IPS DF 19.7 (cell line): Measurements from ENCODE around the gene TFCP2L1.

ENCODE experiments used
- DNase-seq: peaks from one replicate; pipeline ENCODE4 v3.0.0-alpha.2; 2013; ENCODE audit warnings: low read depth, low spot score

The TFCP2L1 gene

DNA sequence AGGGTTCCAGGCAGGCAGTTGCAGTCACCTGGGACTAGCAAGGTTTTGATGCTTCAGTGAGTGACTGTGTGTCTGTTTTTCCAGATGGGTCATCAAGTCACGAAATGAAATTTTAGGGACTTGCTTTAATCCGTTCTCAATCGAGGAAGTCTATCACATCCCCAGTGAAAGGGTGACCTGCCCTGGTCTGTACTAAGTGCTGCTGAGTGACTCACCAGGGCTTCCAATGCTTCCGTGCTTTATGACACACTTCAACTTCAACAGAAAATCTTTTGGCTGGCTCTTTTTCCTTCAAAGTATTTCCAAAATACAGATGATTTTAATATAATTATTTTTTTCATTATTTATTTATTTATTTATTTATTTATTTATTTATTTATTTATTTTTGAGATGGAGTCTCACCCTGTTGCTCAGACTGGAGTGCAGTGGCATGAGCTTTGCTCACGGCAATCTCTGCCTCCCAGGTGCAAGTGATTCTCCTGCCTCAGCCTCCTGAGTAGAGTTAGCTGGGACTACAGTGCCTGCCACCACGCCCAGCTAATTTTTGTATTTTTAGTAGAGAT is 18.4 kb downstream of the TFCP2L1 start:
- DNase-seq, result no peak

DNA sequence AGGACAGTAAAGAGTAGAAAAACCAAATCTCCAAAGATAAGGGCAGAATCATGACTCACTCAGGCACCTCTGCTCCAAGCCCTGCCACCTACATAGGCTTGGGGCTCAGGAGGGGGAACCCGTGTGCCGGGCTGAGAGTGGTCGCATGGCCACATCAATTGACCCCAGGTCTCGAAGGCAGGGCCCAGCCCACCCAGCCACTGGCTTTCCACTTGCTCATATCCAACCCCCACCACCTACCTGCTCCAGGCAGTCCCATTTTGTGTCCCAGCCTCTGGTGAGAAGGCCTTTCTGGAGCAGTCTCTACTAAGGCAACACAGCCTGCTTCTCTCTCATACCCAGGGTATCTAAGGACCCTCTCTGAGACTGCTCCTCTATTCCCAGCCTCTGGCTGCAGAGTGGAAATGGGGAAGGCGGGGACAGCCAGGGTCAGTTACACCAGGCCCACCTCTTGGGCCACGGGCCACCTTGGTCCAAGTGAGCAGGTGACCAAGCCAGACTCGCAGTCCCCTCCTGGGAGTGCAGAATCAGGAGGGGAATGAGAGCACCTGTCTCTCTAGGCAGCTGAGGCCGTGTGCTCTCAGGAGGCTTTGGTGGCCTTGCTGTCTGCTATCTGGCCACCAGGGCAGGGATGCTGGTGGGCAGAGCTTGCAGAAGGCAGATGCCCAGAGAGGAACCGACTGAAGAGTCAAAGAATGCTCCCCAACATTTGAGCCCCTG is 20.8 kb downstream of the TFCP2L1 start:
- DNase-seq, result no peak

- DNase-seq, result no peak
These were observed 24.4 kb downstream of the TFCP2L1 start for GRCh38 chr2:121260370-121261154.

DNA sequence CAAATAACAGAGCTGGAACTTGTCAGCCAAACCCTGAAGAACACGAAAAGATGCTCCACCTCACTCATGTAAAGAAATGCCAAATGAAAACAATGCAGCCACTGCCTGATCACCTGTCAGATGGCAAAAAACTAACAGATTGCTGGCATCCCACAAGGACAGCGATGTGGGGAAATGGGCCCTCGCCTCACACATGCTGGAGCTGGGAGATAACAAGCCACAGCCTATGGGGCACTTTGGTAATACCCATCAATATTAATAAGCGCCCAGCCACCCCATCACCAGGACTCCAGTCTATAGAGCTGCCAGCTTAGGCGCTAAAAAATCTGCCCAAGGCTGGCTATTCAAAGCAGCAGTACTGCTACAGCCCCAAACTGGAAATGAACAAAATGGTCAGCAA is 27.0 kb downstream of the TFCP2L1 start:
- no peak for DNase-seq

DNA sequence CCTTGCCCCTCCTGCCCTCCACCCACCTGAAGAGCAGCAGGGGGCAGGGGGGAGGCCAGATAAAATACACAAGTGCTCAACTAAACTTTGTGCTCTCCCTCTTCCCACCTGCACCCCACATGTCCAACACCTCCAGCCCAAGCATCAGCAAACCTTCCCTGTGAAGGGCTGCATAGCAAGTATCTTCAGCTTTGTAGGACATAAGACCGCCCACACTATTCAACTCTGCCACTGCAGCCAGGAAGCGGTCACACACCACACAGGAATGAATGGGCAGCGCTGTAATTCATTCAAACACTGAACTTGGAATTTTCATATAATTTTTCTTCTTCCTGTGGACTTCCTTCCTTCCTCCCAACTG is 27.5 kb downstream of the TFCP2L1 start:
- no peak for DNase-seq

GRCh38 chr2:121256720-121257479 is 28.1 kb downstream of the TFCP2L1 start:
- no peak for DNase-seq

- DNase-seq, result no peak
These were observed 29.6 kb downstream of the TFCP2L1 start for GRCh38 chr2:121255358-121255757.

DNA sequence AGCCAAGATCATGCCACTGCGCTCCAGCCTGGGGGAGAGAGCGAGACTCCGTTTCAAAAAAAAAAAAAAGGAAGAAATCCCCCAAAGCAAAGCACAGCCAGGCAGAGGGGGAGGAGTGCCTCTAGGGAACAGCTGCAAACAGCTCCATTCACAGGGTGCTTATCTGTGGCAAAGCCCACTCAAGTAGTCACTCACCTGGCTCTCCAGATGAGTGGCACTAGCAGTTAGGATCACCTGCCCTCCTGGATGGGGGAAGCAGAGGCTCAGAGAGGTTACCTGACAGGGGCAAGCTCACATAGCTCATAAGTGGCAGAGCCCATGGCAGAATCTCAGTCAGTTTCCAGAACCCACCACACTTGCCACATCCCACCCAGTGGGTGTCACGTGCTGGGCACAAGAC is 30.3 kb downstream of the TFCP2L1 start:
- DNase-seq, result no peak

DNA sequence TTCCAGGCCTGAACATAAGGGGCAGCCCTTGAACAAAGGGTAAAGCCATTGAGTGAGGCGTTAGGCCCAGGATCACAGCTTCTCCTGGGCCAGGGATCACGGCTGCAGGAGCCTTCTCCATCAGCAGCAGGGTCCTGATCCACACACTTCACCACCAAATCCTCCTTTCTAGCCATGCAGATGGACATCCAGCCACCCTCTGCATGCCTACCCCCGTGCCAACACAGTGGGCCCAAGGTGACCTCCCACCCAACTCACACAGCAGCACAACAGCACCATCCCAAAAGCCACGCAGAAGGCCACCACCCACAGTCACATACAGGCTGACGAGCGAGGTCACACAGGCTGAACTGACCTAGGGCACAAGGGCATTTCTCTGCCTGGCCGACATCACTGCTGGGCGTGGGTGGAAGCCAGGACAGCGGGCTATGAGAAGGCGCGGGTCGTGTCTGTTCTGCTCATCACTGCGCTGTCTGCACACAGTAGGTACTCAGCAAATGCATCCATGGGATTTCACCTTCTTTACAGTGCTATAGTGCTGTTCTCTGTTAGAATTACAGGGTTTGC is 31.2 kb downstream of the TFCP2L1 start:
- DNase-seq, result no peak

DNA sequence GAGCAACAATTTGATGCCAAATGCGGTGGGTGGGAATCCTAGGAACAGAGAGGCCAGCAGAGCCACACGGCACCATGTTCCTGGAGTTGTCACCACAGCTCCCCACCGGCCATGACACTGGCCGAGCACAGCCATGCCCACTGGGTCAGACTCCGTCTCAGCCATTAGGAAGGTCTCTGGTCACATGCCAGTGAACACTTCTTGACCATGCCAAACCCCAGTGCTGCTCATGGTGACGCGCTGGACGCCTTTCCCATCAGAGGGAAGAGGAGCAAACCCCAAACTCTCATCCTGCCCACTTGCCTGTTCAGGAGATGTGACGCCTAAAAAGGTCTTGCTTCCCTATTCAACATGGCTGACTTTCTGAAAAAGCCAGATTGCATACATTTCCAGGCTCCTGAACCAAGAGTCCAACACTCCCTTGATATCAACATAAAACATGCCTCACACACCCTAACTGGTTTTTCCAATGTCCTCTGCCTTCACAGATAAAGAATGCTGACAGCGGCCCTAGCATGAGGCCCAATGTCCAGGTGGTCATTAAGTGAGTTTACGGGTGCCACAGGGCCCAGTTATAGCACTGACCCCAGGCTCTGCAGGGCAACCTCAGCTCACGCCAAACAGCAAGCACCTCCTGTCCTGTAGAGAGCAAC is 31.9 kb downstream of the TFCP2L1 start:
- DNase-seq, result no peak

GRCh38 chr2:121251497-121251896 is 33.5 kb downstream of the TFCP2L1 start:
- no peak for DNase-seq

DNA sequence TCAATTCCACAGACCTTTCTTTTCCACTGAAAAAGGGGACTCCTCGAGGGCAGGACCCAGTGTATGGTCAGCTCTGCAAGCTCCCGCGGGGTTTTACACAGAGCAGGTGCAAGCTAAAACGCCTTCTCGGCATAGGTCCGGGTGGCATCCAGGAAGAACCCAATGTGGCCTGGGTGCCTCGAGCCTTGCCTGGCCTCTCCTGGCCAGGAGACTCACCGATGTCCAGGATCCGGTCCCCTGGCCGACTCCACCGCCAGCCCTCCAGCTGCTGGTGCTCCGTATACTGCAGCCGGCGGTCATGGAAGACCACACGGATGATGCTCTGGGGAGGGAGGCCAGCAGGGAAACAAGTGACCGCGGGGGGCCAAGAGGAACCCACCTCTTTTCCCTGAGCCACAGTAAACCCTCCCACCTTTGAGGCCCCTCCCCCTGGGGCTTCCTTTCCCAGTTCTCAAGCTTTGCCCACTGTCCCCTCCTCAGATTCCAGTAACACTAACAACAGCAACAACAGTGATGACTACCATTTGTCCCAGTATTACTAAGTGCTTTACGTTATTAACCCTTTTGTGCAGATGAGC is 36.1 kb downstream of the TFCP2L1 start:
- no peak for DNase-seq

DNA sequence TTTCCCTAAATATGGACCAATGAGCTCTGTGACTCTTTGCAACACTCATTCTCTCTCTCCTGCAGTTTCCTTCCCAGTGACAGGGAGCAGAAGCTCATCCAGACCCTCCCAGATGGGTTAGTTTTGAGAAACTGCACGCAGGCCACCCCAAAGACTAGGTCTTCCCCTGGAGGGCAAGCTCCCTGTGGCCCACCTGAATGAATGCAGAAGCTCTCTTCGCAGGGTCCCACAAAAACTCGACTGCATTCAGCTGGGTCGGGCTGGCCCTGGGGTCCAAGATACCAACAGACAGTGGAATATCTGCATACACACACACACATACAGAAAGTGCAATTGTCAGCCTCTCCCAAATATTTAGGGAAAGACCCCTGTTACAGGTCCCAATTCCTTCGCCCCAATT is 37.0 kb downstream of the TFCP2L1 start:
- DNase-seq, result no peak

DNA sequence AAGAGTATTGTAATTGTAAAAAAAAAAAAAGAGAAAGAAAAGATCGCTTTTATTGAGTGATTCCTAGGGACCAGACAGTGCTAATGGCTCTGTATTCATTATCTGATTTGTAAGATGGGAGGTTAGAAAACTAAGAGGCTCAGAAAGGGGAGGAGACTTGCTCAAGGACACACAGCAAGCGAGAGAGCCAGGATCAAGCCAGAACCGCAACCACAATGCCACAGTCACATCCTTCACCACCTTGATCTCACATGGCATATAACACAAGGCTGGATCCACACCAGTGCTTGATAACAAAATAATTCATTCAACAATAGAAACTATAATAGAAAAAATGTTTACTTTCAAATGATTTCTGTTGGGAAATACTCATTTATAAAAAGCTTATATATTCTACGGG is 37.5 kb downstream of the TFCP2L1 start:
- no peak for DNase-seq

GRCh38 chr2:121246704-121247255 is 38.2 kb downstream of the TFCP2L1 start:
- DNase-seq, result no peak

DNA sequence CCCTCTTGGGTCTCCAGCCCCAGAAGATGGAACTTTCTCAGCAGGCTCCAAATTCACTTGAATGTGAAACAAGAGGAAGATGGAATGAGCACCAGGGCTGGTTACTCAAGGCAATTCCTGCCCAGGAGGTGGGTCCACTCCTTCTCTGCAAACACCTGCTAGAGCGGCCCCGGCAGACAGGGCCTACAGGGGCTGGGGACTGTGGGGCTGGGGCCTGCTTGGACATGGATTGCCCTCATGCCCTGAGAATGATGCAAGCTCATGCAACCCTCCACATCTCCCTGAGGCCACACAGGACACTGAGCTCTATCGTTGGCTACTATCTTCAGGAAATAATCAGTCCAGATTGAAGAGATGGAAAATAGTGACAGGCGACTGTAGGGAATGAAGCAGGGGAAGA is 39.1 kb downstream of the TFCP2L1 start:
- no peak for DNase-seq

- DNase-seq, result no peak
These were observed 39.7 kb downstream of the TFCP2L1 start for GRCh38 chr2:121245120-121245820.

GRCh38 chr2:121244616-121245015 is 40.4 kb downstream of the TFCP2L1 start:
- DNase-seq, result no peak

DNA sequence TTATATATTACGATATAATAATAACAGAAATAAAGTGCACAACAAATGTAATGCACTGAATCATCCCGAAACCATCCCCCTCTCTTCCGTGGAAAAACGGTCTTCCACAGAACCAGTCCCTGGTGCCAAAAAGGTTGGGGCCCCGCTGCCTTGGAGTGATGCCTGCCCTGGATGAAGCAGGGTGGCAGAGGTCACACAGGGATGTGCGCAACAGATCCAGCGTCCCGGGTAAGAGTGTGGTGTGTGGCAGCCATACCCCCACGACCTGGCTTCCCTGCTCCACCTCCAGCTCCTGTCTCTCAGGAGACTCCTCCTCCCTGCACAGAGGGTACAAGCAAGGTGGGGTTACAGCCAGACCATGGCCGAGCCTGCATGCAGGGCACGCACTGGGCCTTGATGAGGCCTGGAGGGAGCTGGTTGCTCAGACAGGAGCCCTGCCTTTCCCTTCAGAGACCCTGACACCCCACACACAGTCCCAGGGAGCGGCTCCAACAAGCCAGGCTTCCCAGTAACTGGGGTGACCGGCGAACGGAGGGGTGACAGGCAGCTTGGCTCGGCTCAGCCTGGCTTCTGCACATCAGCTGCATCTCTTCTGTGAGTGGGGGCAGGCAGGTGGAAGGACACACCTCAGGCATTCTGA is 41.1 kb downstream of the TFCP2L1 start:
- no peak for DNase-seq

- no peak for DNase-seq
These were observed 42.0 kb downstream of the TFCP2L1 start for GRCh38 chr2:121242976-121243375.
